ENCODE data around the gene CASR. TPM values are rescaled to one million over a fixed set of nuclear protein-coding genes. Genes with fewer than 3 reads are reported as not detected.

The CASR gene
- total RNA-seq, 1 donor from 2014 or later: not detected

DNA sequence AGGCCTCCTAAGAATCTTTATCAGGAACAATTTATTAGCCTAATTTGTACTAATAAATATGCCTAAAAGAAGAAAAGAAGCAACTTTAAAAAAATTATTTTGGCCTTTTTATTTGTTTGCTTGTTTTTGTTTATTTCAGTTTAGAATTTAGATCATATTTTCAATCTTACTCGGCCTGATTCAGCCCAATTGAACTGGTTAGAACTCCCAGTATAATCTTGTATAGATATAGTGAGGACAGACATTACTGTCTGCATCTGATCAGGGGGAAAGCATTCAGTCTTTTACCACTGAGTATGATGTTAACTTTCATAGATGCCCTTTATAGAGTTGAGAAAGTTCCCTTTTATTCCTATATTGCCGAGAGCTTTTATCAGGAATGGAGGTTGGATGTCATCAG lies 85.6 kb downstream of the CASR start:
- no peak for DNase-seq (ENCODE audit: low spot score)

DNA sequence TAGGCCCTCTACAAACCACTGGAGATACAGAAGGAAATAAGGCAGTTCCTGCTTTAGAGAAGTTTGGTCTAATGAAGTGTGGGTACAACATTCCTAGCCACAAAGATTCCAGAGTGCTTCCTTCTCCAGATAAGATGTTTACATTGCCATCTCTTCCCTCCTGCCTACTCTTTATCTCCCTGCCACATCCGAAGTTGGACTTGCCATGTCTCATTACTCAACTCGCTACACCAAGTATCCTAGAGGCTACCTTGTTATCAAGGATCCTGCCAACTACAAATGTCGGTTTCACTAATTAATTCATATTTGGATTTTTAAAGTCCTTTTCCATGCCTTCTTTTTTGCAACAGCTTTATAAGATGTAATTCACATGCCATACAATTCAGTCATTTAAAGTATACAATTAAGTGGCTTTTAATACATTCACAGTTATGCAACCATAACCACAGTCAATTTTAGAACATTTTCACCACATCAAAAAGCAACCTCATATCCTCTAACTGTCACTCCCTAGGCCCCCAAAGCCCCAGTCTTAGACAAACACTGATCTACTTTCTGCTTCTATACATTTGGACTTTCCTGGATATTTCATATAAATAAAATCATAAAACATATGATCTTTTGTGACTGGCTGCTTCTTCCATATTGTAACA lies 87.9 kb downstream of the CASR start:
- TF ChIP-seq, protein P1, sequence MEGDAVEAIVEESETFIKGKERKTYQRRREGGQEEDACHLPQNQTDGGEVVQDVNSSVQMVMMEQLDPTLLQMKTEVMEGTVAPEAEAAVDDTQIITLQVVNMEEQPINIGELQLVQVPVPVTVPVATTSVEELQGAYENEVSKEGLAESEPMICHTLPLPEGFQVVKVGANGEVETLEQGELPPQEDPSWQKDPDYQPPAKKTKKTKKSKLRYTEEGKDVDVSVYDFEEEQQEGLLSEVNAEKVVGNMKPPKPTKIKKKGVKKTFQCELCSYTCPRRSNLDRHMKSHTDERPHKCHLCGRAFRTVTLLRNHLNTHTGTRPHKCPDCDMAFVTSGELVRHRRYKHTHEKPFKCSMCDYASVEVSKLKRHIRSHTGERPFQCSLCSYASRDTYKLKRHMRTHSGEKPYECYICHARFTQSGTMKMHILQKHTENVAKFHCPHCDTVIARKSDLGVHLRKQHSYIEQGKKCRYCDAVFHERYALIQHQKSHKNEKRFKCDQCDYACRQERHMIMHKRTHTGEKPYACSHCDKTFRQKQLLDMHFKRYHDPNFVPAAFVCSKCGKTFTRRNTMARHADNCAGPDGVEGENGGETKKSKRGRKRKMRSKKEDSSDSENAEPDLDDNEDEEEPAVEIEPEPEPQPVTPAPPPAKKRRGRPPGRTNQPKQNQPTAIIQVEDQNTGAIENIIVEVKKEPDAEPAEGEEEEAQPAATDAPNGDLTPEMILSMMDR (IDR thresholded peaks at IDR 0.05): no peak
- no peak overlapping the region for H3K4me3 Mint-ChIP-seq (ENCODE audit: unreplicated experiment)

More for the DNA sequence above, 85.6 kb downstream of the CASR start:
- Mint-ChIP-seq H3K36me3 (ENCODE audit: low read depth) (no peaks in the 10 kb centered on the region), H3K27ac (ENCODE audit: unreplicated experiment) (no peak overlapping the region), H3K4me1 (ENCODE audit: low read depth) (no peaks in the 10 kb centered on the region), H3K9me3 (ENCODE audit: low read depth) (peaks cover 7% of the 10 kb centered on the region), H3K27me3 (ENCODE audit: low read depth) (peaks cover 18% of the 10 kb centered on the region), H3K4me3 (ENCODE audit: unreplicated experiment) (no peak overlapping the region)
- TF ChIP-seq, protein P1 (IDR thresholded peaks at IDR 0.05): no peak

DNA sequence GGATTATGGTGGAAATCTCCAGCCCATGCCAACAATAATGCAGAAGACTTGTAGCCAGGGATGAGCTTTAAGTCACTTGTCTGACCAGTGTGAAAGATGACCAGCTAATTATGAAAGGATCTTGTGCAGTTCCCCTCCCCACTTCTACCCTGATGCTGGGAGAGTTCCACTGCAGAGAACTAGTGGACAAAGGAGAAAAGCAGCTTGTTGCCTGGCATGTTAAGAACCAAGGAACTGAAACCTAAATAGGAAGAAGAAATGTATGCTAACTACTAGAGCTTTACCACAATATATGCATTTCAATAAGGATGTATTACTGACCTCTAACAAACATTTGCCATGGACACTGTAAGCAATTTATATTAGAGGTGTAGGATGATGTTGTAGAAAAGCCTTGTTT lies 89.4 kb downstream of the CASR start:
- Mint-ChIP-seq H3K9me3 (ENCODE audit: low read depth) (peaks cover 7% of the 10 kb centered on the region), H3K4me1 (ENCODE audit: low read depth) (no peaks in the 10 kb centered on the region), H3K27me3 (ENCODE audit: low read depth) (peaks cover 5% of the 10 kb centered on the region)

More for the DNA sequence above, 87.9 kb downstream of the CASR start:
- H3K27ac Mint-ChIP-seq (ENCODE audit: unreplicated experiment): no peak overlapping the region
- H3K9me3 Mint-ChIP-seq (ENCODE audit: low read depth): peaks cover 7% of the 10 kb centered on the region
- H3K27me3 Mint-ChIP-seq (ENCODE audit: low read depth): peaks cover 3% of the 10 kb centered on the region
- no peaks in the 10 kb centered on the region for H3K4me1 Mint-ChIP-seq (ENCODE audit: low read depth)
- H3K36me3 Mint-ChIP-seq (ENCODE audit: low read depth): no peaks in the 10 kb centered on the region
- no peak for DNase-seq (ENCODE audit: low spot score)

DNA sequence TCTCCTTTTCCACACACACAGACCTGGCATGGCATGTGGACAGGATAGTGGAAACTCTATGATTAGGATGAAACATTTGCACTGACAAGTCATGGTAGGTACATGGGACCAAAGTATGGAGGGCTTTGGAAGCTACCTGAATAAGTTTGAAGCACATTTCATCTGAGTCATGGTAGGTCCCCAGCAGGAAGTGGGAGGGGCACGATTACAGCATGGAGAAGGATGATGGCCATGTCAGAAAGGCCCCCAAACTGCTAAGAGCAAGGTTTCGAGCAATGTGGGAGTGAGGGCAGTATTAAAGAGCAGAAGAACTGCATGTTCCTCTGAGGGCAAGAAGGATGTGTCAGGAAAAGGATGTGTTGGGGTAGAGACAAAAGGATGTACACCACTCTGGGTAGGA lies 90.0 kb downstream of the CASR start:
- Mint-ChIP-seq H3K9me3 (ENCODE audit: low read depth) (peaks cover 7% of the 10 kb centered on the region), H3K36me3 (ENCODE audit: low read depth) (no peaks in the 10 kb centered on the region), H3K27ac (ENCODE audit: unreplicated experiment) (no peak overlapping the region), H3K4me1 (ENCODE audit: low read depth) (no peaks in the 10 kb centered on the region), H3K27me3 (ENCODE audit: low read depth) (peaks cover 5% of the 10 kb centered on the region), H3K4me3 (ENCODE audit: unreplicated experiment) (no peak overlapping the region)
- TF ChIP-seq, protein P1 (IDR thresholded peaks at IDR 0.05): no peak
- no peak for DNase-seq (ENCODE audit: low spot score)

More for the DNA sequence above, 89.4 kb downstream of the CASR start:
- DNase-seq (ENCODE audit: low spot score): no peak
- TF ChIP-seq, protein P1 (IDR thresholded peaks at IDR 0.05): no peak
- Mint-ChIP-seq H3K27ac (ENCODE audit: unreplicated experiment) (no peak overlapping the region), H3K36me3 (ENCODE audit: low read depth) (no peaks in the 10 kb centered on the region), H3K4me3 (ENCODE audit: unreplicated experiment) (no peak overlapping the region)

DNA sequence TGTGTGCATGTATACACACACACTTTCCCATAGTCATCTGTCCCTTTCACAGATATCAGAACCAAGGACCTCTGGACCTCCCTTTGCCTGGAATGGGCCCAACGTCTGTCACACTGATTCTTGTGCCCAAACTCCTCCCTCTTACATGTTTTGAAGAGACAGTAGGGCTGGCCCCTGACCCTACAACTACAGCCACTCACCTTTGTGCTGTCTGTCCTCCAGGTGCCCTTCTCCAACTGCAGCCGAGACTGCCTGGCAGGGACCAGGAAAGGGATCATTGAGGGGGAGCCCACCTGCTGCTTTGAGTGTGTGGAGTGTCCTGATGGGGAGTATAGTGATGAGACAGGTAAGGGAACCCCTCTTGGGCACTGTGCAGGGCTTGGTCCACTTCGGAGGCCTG lies 98.4 kb downstream of the CASR start:
- TF ChIP-seq, protein P1 (IDR thresholded peaks at IDR 0.05): no peak

More for the DNA sequence above, 98.4 kb downstream of the CASR start:
- no peaks in the 10 kb centered on the region for H3K9me3 Mint-ChIP-seq (ENCODE audit: low read depth)
- no peaks in the 10 kb centered on the region for H3K36me3 Mint-ChIP-seq (ENCODE audit: low read depth)
- no peak overlapping the region for H3K4me3 Mint-ChIP-seq (ENCODE audit: unreplicated experiment)
- no peak overlapping the region for H3K27ac Mint-ChIP-seq (ENCODE audit: unreplicated experiment)
- DNase-seq (ENCODE audit: low spot score): no peak
- peaks cover 12% of the 10 kb centered on the region for H3K27me3 Mint-ChIP-seq (ENCODE audit: low read depth)
- H3K4me1 Mint-ChIP-seq (ENCODE audit: low read depth): no peaks in the 10 kb centered on the region
